ENCODE measurements around the gene CYP3A5.
"Not testable (repeated sequence)": the region's sequence is repeated elsewhere in the genome, so short reads cannot be mapped to it uniquely, and the experiment has no call there.

DNA sequence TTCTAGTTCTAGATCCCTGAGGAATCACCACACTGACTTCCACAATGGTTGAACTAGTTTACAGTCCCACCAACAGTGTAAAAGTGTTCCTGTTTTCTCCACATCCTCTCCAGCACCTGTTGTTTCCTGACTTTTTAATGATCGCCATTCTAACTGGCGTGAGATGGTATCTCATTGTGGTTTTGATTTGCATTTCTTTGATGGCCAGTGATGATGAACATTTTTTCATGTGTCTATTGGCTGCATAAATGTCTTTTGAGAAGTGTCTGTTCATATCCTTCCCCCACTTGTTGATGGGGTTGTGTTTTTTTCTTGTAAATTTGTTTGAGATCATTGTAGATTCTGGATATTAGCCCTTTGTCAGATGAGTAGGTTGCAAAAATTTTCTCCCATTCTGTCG, 25.2 kb downstream of the CYP3A5 start:
- TF ChIP-seq EZH2 (IDR thresholded peaks at IDR 0.05); POLR2AphosphoS5 (IDR thresholded peaks at IDR 0.05; ENCODE audit: borderline replicate concordance, low read depth, low read length); FOXP2 (optimal IDR thresholded peaks at IDR 0.05; ENCODE audit: control extremely low read depth, extremely low read length, insufficient read depth): not testable (repeated sequence)

All from SK-N-MC (cell line).